WERI-Rb-1 (cell line): ENCODE results near the gene FHIT.

Experiments
- DNase-seq: peaks from one replicate; pipeline ENCODE4 v3.0.0-alpha.2; 2020
- H3K27ac ChIP-seq: fragments of 250-450 bp; sonication (Bioruptor Pico); 2 replicates; pipeline ENCODE4 v1.5.1; 2020; ENCODE audit warnings: mild to moderate bottlenecking, moderate library complexity
- H3K27me3 ChIP-seq: fragments of 250-450 bp; sonication (Bioruptor Pico); 2 replicates; pipeline ENCODE4 v1.5.1; 2021; ENCODE audit warnings: mild to moderate bottlenecking, low read depth, moderate library complexity; ENCODE audit not compliant: insufficient read depth, severe bottlenecking
- H3K36me3 ChIP-seq: fragments of 250-450 bp; sonication (Bioruptor Pico); 2 replicates; pipeline ENCODE4 v1.5.1; 2020; ENCODE audit warnings: mild to moderate bottlenecking, moderate library complexity
- H3K4me3 ChIP-seq: 2 replicates; pipeline ENCODE4 v1.5.1; 2011; ENCODE audit warnings: low read depth, mild to moderate bottlenecking, control low read depth, low read length
- H3K9me3 ChIP-seq: fragments of 250-450 bp; sonication (Bioruptor Pico); 2 replicates; pipeline ENCODE4 v1.5.1; 2021; ENCODE audit warnings: mild to moderate bottlenecking, moderate library complexity; ENCODE audit not compliant: severe bottlenecking
- TF ChIP-seq, protein P1 (sequence below): IDR thresholded peaks from 2 replicates; pipeline ENCODE4 v1.5.1; 2011; ENCODE audit warnings: low read depth, mild to moderate bottlenecking, control low read depth, inconsistent platforms, low read length

The FHIT gene

DNA sequence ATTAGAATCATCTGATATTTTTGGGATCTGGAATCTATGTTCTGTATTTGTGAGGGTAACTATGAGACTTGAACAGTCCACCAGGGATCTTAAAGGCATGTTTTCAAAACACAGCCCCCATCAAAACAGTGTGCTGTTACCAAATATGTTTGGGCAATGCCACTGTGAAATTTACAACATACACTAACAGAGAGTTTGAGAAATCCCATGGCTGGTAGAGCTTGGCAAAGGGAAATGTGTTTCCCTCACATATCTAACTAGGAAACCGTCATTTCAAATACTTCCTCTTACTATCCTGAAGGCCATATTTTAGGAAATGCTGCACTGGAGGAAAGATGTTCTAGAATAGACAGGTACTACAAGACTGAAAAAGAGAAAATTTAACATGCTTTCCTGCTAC lies 607.4 kb downstream of the FHIT start:
- Histone ChIP-seq H3K9me3 (no peaks in the 10 kb centered on the region), H3K27me3 (no peaks in the 10 kb centered on the region), H3K27ac (no peak overlapping the region), H3K4me3 (no peak overlapping the region), H3K36me3 (no peaks in the 10 kb centered on the region)
- DNase-seq, result no peak
- TF ChIP-seq, protein P1, sequence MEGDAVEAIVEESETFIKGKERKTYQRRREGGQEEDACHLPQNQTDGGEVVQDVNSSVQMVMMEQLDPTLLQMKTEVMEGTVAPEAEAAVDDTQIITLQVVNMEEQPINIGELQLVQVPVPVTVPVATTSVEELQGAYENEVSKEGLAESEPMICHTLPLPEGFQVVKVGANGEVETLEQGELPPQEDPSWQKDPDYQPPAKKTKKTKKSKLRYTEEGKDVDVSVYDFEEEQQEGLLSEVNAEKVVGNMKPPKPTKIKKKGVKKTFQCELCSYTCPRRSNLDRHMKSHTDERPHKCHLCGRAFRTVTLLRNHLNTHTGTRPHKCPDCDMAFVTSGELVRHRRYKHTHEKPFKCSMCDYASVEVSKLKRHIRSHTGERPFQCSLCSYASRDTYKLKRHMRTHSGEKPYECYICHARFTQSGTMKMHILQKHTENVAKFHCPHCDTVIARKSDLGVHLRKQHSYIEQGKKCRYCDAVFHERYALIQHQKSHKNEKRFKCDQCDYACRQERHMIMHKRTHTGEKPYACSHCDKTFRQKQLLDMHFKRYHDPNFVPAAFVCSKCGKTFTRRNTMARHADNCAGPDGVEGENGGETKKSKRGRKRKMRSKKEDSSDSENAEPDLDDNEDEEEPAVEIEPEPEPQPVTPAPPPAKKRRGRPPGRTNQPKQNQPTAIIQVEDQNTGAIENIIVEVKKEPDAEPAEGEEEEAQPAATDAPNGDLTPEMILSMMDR, result no peak

DNA sequence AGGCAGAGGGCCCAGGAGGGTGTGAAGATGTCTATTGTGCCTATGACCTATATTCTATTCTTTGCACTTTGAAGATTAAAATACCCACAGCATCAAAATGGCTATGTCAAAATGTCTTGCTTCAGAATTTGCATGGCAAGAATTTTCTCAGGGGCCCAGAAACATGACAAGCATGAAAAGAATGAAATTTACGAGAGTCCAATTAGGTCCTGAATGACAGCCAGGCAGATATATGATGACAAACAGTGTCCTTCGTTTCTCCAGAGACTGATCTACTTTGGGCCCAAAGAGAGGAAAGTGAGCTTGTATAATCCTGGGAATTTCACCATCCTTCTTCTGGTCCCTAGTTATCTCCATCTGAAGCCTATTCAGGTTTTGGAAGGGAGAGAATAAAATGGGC lies 609.9 kb downstream of the FHIT start:
- no peaks in the 10 kb centered on the region for H3K9me3 ChIP-seq
- H3K4me3 ChIP-seq, result no peak overlapping the region
- TF ChIP-seq, protein P1, result no peak
- no peaks in the 10 kb centered on the region for H3K27me3 ChIP-seq
- no peak overlapping the region for H3K27ac ChIP-seq
- H3K36me3 ChIP-seq, result no peaks in the 10 kb centered on the region
- DNase-seq, result no peak

DNA sequence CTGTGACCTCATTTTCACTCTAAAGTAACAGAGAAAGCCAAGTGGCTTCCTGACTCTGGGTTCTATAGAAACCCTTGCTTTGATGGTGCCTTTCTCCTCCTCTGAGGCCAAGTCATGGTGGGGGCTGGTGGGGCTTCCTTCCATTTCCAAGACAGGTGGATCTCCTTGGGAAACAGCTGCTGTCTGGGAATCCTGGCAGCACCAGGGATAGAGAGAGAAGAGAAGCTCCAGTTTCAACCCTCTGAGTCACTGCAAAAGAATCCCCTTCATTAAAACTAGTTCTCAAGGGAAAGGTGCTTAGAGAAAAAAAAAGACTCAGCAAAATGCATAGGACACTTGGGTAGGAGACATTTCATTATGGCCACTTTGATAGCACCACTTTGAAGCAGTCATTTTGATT lies 614.4 kb downstream of the FHIT start:
- DNase-seq, result no peak
- Histone ChIP-seq H3K9me3 (no peaks in the 10 kb centered on the region), H3K27me3 (no peaks in the 10 kb centered on the region), H3K4me3 (no peak overlapping the region), H3K27ac (no peak overlapping the region), H3K36me3 (no peaks in the 10 kb centered on the region)
- TF ChIP-seq, protein P1, result no peak

DNA sequence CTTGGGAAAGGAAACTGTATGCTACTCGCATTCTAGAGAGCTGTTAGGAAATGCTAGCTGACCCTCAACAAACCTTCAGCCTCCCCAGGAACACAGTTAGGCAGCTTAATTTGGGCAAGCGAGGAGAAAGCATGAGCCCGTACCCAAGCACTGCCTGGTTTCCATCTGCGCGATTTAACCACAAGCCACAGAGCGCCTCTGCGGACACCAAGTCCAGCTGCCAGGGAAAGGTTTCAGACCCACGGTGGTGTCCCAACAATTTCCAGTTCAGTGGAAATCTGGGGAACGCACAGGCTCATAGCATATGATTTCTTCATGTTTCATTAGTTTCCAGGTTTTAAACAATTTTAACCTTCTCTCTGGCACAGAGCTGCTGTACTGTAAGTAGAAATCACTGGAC lies 617.6 kb downstream of the FHIT start:
- Histone ChIP-seq H3K27ac (no peak overlapping the region), H3K4me3 (no peak overlapping the region), H3K36me3 (no peaks in the 10 kb centered on the region), H3K9me3 (no peaks in the 10 kb centered on the region), H3K27me3 (no peaks in the 10 kb centered on the region)
- no peak for DNase-seq
- TF ChIP-seq, protein P1, result no peak

DNA sequence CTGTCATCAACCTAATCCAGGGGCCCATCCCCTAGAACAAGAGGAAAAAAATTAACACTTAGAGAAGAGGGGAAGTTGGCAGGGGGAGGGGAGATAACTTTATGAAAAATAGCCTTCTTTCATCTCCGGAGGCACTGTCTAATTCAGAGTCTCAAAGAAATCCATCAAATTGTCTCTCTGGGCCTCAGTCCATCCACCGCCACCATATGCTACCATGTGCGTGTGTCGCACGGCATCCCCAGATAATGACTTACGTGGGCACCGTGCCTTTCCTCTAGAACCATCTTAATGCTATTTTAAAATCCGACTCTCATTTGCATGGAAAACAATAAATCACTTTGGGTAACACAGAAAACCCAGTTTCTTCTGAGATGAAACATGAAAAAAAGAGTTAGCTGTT lies 619.7 kb downstream of the FHIT start:
- no peak for DNase-seq
- no peaks in the 10 kb centered on the region for H3K27me3 ChIP-seq
- no peak overlapping the region for H3K4me3 ChIP-seq
- TF ChIP-seq, protein P1, result no peak
- H3K27ac ChIP-seq, result no peak overlapping the region
- H3K36me3 ChIP-seq, result no peaks in the 10 kb centered on the region
- no peaks in the 10 kb centered on the region for H3K9me3 ChIP-seq

DNA sequence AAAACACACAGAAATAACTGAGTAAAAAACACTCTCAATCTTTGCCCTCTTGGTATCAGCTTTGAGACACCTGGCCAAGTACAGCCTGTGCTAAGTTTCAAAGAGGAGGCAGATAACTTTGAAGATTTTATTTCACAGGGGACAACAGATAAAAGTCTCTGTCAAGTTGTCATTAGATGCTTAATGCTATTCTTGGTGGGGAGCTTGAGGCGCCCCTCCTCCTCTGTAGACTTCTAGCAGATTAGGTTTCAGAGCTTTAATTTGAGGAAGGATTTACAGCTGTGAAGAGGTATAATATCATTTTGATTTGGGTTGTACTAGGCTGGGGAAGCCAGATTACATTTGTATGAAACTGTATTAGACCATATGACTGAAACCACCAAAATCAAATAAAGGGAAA lies 620.3 kb downstream of the FHIT start:
- no peak for DNase-seq
- no peak overlapping the region for H3K27ac ChIP-seq
- H3K4me3 ChIP-seq, result no peak overlapping the region
- no peaks in the 10 kb centered on the region for H3K27me3 ChIP-seq
- TF ChIP-seq, protein P1, result no peak
- no peaks in the 10 kb centered on the region for H3K9me3 ChIP-seq
- no peaks in the 10 kb centered on the region for H3K36me3 ChIP-seq
